ENCODE data around the gene HECW1.

- TF ChIP-seq, protein P1, sequence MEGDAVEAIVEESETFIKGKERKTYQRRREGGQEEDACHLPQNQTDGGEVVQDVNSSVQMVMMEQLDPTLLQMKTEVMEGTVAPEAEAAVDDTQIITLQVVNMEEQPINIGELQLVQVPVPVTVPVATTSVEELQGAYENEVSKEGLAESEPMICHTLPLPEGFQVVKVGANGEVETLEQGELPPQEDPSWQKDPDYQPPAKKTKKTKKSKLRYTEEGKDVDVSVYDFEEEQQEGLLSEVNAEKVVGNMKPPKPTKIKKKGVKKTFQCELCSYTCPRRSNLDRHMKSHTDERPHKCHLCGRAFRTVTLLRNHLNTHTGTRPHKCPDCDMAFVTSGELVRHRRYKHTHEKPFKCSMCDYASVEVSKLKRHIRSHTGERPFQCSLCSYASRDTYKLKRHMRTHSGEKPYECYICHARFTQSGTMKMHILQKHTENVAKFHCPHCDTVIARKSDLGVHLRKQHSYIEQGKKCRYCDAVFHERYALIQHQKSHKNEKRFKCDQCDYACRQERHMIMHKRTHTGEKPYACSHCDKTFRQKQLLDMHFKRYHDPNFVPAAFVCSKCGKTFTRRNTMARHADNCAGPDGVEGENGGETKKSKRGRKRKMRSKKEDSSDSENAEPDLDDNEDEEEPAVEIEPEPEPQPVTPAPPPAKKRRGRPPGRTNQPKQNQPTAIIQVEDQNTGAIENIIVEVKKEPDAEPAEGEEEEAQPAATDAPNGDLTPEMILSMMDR (optimal IDR thresholded peaks at IDR 0.05 in 1 of 3, IDR thresholded peaks at IDR 0.05 in 1 of 3, conservative IDR thresholded peaks at IDR 0.05 in 1 of 3; ENCODE audit: extremely low read depth in 1 of 3, insufficient read depth in 2 of 3, low read length in 3 of 3) = no peak
- no peak for TF ChIP-seq EZH2 (IDR thresholded peaks at IDR 0.05; ENCODE audit: low read length)
These were observed 419.3 kb downstream of the HECW1 start for GRCh38 chr7:43531700-43532099.

Measured in keratinocyte (primary cell).